Measurements from ENCODE around the gene COL20A1.

Gene COL20A1

GRCh38 chr20:63351326-63351700 lies 58.3 kb downstream of the COL20A1 start:
- no peak for DNase-seq

- no peak for DNase-seq
Observed at GRCh38 chr20:63351811-63352591, 59.0 kb downstream of the COL20A1 start.

GRCh38 chr20:63352811-63353221 lies 59.8 kb downstream of the COL20A1 start:
- DNase-seq, result no peak

- no peak for DNase-seq
Observed at GRCh38 chr20:63354636-63355350, 61.8 kb downstream of the COL20A1 start.

- no peak for DNase-seq
Observed at GRCh38 chr20:63355781-63356295, 62.9 kb downstream of the COL20A1 start.

- no peak for DNase-seq
Observed at GRCh38 chr20:63356511-63356910, 63.5 kb downstream of the COL20A1 start.

GRCh38 chr20:63356931-63357879 lies 64.2 kb downstream of the COL20A1 start:
- DNase-seq, result no peak

GRCh38 chr20:63357921-63358905 lies 65.2 kb downstream of the COL20A1 start:
- DNase-seq, result no peak

- no peak for DNase-seq
Observed at GRCh38 chr20:63359164-63359934, 66.4 kb downstream of the COL20A1 start.

- DNase-seq, result no peak
Observed at GRCh38 chr20:63359937-63360849, 67.2 kb downstream of the COL20A1 start.

- no peak for DNase-seq
Observed at GRCh38 chr20:63360850-63361518, 68.0 kb downstream of the COL20A1 start, which contains the start of gene CHRNA4. CHRNA4 (minus strand) TSS chr20:63361349; CDS start chr20:63361165, 184 bp downstream.

- DNase-seq, result no peak
Observed at GRCh38 chr20:63361519-63362435, 68.8 kb downstream of the COL20A1 start.

GRCh38 chr20:63362436-63363009 lies 69.5 kb downstream of the COL20A1 start:
- no peak for DNase-seq

GRCh38 chr20:63363013-63363957 lies 70.3 kb downstream of the COL20A1 start:
- DNase-seq, result no peak

GRCh38 chr20:63363981-63364561 lies 71.1 kb downstream of the COL20A1 start:
- no peak for DNase-seq
